GM06990 (cell line): ENCODE data around the gene UBR4.

Experiments
- DNase-seq: peaks from one replicate; pipeline ENCODE4 v3.0.0-alpha.2; 2011; ENCODE audit not compliant: insufficient read length; ENCODE audit errors: extremely low read depth
- H3K27me3 ChIP-seq: replicated peaks from 2 replicates; pipeline ENCODE4 v1.6.0; 2011; ENCODE audit warnings: low read length; ENCODE audit not compliant: control insufficient read depth, insufficient read depth
- H3K36me3 ChIP-seq: 2 replicates; pipeline ENCODE4 v1.5.1; 2011; ENCODE audit warnings: low read length; ENCODE audit not compliant: control insufficient read depth, insufficient read depth
- H3K4me3 ChIP-seq: replicated peaks from 2 replicates; pipeline ENCODE4 v1.5.1; 2011; ENCODE audit warnings: low read depth, mild to moderate bottlenecking, control low read depth, low read length
- TF ChIP-seq, protein P1 (sequence below): IDR thresholded peaks from 2 replicates; pipeline ENCODE4 v1.5.1; 2011; ENCODE audit warnings: low read length, control low read depth, mild to moderate bottlenecking, inconsistent platforms; ENCODE audit not compliant: insufficient read depth, poor library complexity, severe bottlenecking

The UBR4 gene

DNA sequence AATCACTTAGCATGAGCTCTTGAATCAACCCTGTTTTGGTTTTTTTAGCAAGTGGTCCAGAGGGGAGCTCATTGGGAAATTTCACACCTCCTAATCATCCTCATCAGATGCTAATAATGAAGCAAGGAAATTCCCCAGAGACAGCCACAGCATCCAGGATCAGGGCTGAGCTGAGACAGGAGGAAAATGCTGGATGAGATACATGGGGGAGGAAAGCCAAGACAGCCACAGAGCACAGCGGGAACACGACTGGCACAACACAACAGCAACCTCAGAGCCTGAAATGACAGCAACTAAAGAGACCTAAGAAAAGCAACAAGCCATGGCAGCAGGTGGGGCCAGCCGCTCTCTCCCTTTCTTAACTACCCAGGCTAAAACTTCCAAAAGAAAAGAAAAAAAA, 70.4 kb downstream of the UBR4 start:
- DNase-seq = no peak
- Histone ChIP-seq H3K36me3 (peaks cover 31% of the 10 kb centered on the region), H3K4me3 (no peak overlapping the region), H3K27me3 (no peaks in the 10 kb centered on the region)
- TF ChIP-seq, protein P1, sequence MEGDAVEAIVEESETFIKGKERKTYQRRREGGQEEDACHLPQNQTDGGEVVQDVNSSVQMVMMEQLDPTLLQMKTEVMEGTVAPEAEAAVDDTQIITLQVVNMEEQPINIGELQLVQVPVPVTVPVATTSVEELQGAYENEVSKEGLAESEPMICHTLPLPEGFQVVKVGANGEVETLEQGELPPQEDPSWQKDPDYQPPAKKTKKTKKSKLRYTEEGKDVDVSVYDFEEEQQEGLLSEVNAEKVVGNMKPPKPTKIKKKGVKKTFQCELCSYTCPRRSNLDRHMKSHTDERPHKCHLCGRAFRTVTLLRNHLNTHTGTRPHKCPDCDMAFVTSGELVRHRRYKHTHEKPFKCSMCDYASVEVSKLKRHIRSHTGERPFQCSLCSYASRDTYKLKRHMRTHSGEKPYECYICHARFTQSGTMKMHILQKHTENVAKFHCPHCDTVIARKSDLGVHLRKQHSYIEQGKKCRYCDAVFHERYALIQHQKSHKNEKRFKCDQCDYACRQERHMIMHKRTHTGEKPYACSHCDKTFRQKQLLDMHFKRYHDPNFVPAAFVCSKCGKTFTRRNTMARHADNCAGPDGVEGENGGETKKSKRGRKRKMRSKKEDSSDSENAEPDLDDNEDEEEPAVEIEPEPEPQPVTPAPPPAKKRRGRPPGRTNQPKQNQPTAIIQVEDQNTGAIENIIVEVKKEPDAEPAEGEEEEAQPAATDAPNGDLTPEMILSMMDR = no peak

DNA sequence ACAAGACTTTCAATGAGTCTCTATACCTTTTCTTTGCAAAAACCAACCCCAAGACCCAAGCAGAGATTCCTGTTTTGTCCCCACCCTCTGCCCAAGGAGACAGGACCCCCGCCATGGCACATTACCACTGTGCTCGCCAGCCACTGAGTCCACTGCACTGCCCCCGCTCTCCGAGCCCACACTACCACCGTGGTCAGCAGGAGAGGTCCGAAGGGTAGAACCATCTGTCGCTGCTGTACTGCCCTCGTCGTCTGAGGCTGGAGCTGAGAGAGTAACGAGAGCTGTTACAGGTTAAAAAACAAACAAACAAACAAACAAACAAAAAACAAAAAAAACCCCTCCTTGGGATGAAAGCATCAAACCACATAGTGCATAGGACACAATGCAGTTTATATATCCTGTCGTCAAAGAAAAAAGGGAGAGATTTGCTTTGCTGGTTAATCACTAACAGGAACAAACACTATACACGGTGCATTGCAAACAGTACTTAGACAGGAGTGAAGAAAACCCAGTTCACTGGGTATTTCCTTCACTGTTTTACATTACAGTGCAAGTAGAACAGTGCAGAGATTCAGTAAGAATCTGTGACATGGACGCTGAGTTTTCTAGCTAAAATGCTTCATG, 71.0 kb downstream of the UBR4 start:
- no peak for DNase-seq
- TF ChIP-seq, protein P1 = no peak
- Histone ChIP-seq H3K4me3 (no peak overlapping the region), H3K27me3 (no peaks in the 10 kb centered on the region), H3K36me3 (peaks cover 31% of the 10 kb centered on the region)

DNA sequence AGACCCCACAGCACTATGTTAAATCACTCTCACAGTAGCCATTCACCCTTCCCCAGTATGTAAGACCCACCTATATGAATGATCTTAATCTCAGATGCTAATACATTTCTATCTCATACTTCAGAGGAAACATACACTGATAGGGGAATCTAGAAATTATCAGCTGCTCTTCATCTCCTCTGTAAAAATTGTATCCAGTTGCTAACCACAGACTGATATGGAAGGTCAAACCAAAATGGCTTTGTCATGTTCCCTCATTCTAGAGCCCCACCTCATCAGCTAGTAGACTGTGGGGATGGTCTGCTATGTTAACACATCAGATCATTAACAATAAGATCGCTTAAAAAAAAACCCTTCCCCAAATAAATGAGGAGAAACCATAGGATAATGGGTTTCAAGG, 71.7 kb downstream of the UBR4 start:
- peaks cover 28% of the 10 kb centered on the region for H3K36me3 ChIP-seq
- no peak for DNase-seq
- no peak overlapping the region for H3K4me3 ChIP-seq
- H3K27me3 ChIP-seq = no peaks in the 10 kb centered on the region
- TF ChIP-seq, protein P1 = no peak

DNA sequence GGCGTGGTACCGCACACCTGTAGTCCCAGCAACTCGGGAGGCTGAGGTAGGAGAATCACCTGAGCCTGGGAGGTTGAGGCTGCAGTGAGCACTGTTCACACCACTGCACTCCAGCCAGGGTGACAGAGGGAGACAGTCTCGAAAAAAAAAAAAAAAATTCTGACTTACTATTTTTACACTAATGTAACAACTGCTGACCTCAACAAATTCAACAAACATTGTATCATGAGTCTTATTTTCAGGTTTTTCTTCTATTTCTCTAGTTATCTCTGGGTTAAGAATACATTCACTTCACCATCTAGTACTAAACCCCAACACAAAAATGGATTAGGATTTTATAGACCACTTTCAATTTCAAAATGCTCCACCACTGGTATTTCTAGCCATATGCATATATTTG, 72.9 kb downstream of the UBR4 start:
- Histone ChIP-seq H3K36me3 (peaks cover 28% of the 10 kb centered on the region), H3K4me3 (no peak overlapping the region), H3K27me3 (no peaks in the 10 kb centered on the region)
- DNase-seq = no peak
- TF ChIP-seq, protein P1 = no peak

DNA sequence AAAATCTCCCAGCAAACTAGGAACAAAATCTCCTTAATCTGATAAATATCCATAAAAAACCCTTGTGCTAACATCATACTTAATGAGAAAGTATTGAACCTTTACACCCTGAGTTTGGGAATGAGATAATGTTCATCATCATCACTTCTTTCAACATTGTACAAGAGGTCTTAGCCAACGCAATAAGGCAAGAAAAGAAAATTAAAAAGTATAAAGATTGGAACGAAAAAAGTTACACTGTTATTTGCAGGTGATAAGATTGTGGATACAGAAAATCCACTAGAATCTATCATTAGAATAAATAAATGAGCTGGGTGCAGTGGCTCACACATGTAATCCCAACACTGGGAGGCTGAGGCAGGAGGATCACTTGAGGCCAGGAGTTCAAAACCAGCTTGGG, 76.7 kb downstream of the UBR4 start:
- H3K36me3 ChIP-seq = peaks cover 19% of the 10 kb centered on the region

More for the DNA sequence above, 76.7 kb downstream of the UBR4 start:
- Histone ChIP-seq H3K4me3 (no peak overlapping the region), H3K27me3 (no peaks in the 10 kb centered on the region)
- TF ChIP-seq, protein P1 = no peak
- no peak for DNase-seq
